ENCODE results near the gene CPED1. TPM values are rescaled to one million over a fixed set of nuclear protein-coding genes. Genes with fewer than 3 reads are reported as not detected.

CPED1 gene
- total RNA-seq, 4 donors from 2014 or later = 4.4 to 20.2 (median 14.0) TPM

GRCh38 chr7:121082400-121083101 is 94.0 kb downstream of the CPED1 start:
- H3K36me3 ChIP-seq = no peaks in the 10 kb centered on the region
- peak overlapping the region in 1 of 4 donors; percentile 61 for H3K27ac ChIP-seq
- TF ChIP-seq, protein P1, sequence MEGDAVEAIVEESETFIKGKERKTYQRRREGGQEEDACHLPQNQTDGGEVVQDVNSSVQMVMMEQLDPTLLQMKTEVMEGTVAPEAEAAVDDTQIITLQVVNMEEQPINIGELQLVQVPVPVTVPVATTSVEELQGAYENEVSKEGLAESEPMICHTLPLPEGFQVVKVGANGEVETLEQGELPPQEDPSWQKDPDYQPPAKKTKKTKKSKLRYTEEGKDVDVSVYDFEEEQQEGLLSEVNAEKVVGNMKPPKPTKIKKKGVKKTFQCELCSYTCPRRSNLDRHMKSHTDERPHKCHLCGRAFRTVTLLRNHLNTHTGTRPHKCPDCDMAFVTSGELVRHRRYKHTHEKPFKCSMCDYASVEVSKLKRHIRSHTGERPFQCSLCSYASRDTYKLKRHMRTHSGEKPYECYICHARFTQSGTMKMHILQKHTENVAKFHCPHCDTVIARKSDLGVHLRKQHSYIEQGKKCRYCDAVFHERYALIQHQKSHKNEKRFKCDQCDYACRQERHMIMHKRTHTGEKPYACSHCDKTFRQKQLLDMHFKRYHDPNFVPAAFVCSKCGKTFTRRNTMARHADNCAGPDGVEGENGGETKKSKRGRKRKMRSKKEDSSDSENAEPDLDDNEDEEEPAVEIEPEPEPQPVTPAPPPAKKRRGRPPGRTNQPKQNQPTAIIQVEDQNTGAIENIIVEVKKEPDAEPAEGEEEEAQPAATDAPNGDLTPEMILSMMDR (IDR thresholded peaks at IDR 0.05) = no peak
- TF ChIP-seq POLR2AphosphoS5 (IDR thresholded peaks at IDR 0.05) (no peak), POLR2A (IDR thresholded peaks at IDR 0.05) (no peak), EP300 (IDR thresholded peaks at IDR 0.05; ENCODE audit: low read depth) (no peak)
- no peaks in the 10 kb centered on the region for H3K27me3 ChIP-seq
- H3K9me3 ChIP-seq = no peaks in the 10 kb centered on the region
- in situ Hi-C loops (cut with MboI; ENCODE audit: low pct_ligation_motif_present in 1 of 4, low pct_unique_long_range_greater_than_20kb in 1 of 4, low sequenced_read_pairs in 3 of 4) (loop anchor here in 3 of 4 donors (25.0 kb wide), 2 partner anchors 95 to 270 kb away; partner anchors contain the start of gene CPED1 (in 1 of the 3)), intact Hi-C loops (cut with DNase I; ENCODE audit: low total_unique reads) (no loop called here)
- H3K4me1 ChIP-seq = peaks cover 0 to 5% (median 1%) of the 10 kb centered on the region in 4 donors
- H3K4me3 ChIP-seq = no peak overlapping the region
- no peak for DNase-seq

GRCh38 chr7:121083138-121083789 is 94.8 kb downstream of the CPED1 start:
- intact Hi-C loops (cut with DNase I; ENCODE audit: low total_unique reads) (no loop called here), in situ Hi-C loops (cut with MboI; ENCODE audit: low pct_ligation_motif_present in 1 of 4, low pct_unique_long_range_greater_than_20kb in 1 of 4, low sequenced_read_pairs in 3 of 4) (loop anchor here in 3 of 4 donors (25.0 kb wide), 2 partner anchors 96 to 271 kb away; partner anchors contain the start of gene CPED1 (in 1 of the 3))
- peak overlapping the region in 2 of 4 donors; percentile 59 to 61 for H3K27ac ChIP-seq
- no peak for TF ChIP-seq EP300 (IDR thresholded peaks at IDR 0.05; ENCODE audit: low read depth)
- no peaks in the 10 kb centered on the region for H3K36me3 ChIP-seq
- DNase-seq = no peak
- H3K4me1 ChIP-seq = peaks cover 0 to 5% (median 1%) of the 10 kb centered on the region in 4 donors
- no peaks in the 10 kb centered on the region for H3K27me3 ChIP-seq
- no peak overlapping the region for H3K4me3 ChIP-seq
- no peaks in the 10 kb centered on the region for H3K9me3 ChIP-seq
- 84 to 100% methylated on average over 1 to 4 of the region's 4 CpGs for WGBS, 2 donors (ENCODE audit: low coverage in 1 of 2)

- peaks cover 0 to 5% (median 1%) of the 10 kb centered on the region in 4 donors for H3K4me1 ChIP-seq
- H3K9me3 ChIP-seq = no peaks in the 10 kb centered on the region
- no peaks in the 10 kb centered on the region for H3K27me3 ChIP-seq
- H3K36me3 ChIP-seq = no peaks in the 10 kb centered on the region
- H3K27ac ChIP-seq = peak overlapping the region in 2 of 4 donors; percentile 59 to 61
- H3K4me3 ChIP-seq = no peak overlapping the region
- in situ Hi-C loops (cut with MboI; ENCODE audit: low pct_ligation_motif_present in 1 of 4, low pct_unique_long_range_greater_than_20kb in 1 of 4, low sequenced_read_pairs in 3 of 4) (loop anchor here in 3 of 4 donors (25.0 kb wide), 2 partner anchors 97 to 272 kb away; partner anchors contain the start of gene CPED1 (in 1 of the 3)), intact Hi-C loops (cut with DNase I; ENCODE audit: low total_unique reads) (no loop called here)
- whole genome bisulfite sequencing, 2 donors (ENCODE audit: low coverage in 1 of 2) = 60 to 83% methylated on average over 1 of the region's 1 CpG
- no peak for TF ChIP-seq POLR2A (IDR thresholded peaks at IDR 0.05)
- TF ChIP-seq, protein P1 (IDR thresholded peaks at IDR 0.05) = no peak
- TF ChIP-seq POLR2AphosphoS5 (IDR thresholded peaks at IDR 0.05) = no peak
- no peak for TF ChIP-seq EP300 (IDR thresholded peaks at IDR 0.05; ENCODE audit: low read depth)
- DNase-seq = no peak
Measured at GRCh38 chr7:121083790-121084251, 95.3 kb downstream of the CPED1 start.

- TF ChIP-seq POLR2AphosphoS5 (IDR thresholded peaks at IDR 0.05) = no peak
- no peak for TF ChIP-seq POLR2A (IDR thresholded peaks at IDR 0.05)
- no peak for TF ChIP-seq EP300 (IDR thresholded peaks at IDR 0.05; ENCODE audit: low read depth)
- TF ChIP-seq, protein P1 (IDR thresholded peaks at IDR 0.05) = no peak
- intact Hi-C loops (cut with DNase I; ENCODE audit: low total_unique reads) (no loop called here), in situ Hi-C loops (cut with MboI; ENCODE audit: low pct_ligation_motif_present in 1 of 4, low pct_unique_long_range_greater_than_20kb in 1 of 4, low sequenced_read_pairs in 3 of 4) (loop anchor here in 3 of 4 donors (25.0 kb wide), 2 partner anchors 97 to 272 kb away; partner anchors contain the start of gene CPED1 (in 1 of the 3))
- Histone ChIP-seq H3K27ac (peak overlapping the region in 3 of 4 donors; percentile 59 to 78 (median 61)), H3K4me1 (peaks cover 0 to 5% (median 1%) of the 10 kb centered on the region in 4 donors), H3K36me3 (no peaks in the 10 kb centered on the region), H3K9me3 (no peaks in the 10 kb centered on the region), H3K4me3 (no peak overlapping the region), H3K27me3 (no peaks in the 10 kb centered on the region)
- DNase-seq = no peak
- WGBS, 2 donors (ENCODE audit: low coverage in 1 of 2) = 19 to 37% methylated on average over 2 of the region's 2 CpGs
Measured at GRCh38 chr7:121084256-121084655, 95.7 kb downstream of the CPED1 start.

All from transverse colon (tissue), 4 donors.